Measurements from ENCODE around the gene MEN1. TPM values are rescaled to one million over a fixed set of nuclear protein-coding genes. Genes with fewer than 3 reads are reported as not detected.

Gene MEN1
- polyA plus RNA-seq, 1 donor (not counting 4 experiments of a cell fraction or from before 2014, with no cell fraction given), result 14.2 TPM

DNA sequence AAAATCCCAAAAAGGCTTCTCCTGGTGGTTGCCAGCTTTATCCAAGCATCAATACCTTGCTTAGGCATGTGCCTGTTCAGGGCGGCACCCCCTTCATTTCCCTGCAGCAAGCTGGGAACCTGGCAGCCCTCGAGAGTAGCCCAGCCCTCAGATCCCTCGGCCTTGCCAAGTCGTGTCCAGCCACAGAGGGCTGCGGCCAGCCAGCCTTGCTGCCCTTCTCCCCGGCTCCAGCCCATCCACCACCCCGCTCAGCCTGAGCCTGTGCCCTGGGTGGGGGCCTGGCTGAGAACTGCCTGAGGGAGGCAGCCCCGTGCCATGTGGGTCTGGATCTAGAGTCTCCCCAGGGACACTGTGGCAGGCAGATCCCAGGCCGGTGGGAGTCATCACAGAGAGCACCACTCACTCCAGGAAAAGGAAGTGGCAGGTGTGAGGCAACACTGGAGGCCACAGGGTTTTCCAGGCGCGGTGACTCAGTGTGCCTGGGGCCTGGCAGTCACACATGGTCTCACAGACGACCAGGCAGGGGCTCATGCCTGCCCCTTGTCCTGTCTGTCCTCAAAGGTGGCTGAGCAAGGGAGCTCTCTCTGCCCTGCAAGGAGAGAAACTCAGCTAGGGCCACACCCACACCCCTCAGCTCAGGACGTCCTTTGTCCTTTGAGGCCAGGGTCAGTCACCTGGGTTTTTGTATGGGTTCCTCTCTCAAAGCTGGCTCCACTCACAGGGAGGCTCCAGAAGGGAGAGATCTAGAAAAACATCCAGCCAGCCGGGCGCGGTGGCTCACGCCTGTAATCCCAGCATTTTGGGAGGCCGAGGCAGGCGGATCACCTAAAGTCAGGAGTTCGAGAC, 46.3 kb upstream of the MEN1 start:
- peaks cover 29 to 56% of the 10 kb centered on the region in 2 experiments for H3K36me3 ChIP-seq (ENCODE audit: control insufficient read depth in 2 of 2, extremely low read depth in 1 of 2, insufficient read depth in 2 of 2, low read length in 2 of 2)
- H3K4me3 ChIP-seq (ENCODE audit: control insufficient read depth in 2 of 3, extremely low read depth in 1 of 3, insufficient read depth in 2 of 3, low read depth in 1 of 3, low read length in 3 of 3), result peak overlapping the region in 1 of 3 experiments; percentile 4
- no peaks in the 10 kb centered on the region for H3K9me3 ChIP-seq (ENCODE audit: control insufficient read depth, low read depth, low read length)
- FAIRE-seq, result peak; percentile 91
- peak overlapping the region; percentile 80 for H3K9ac ChIP-seq (ENCODE audit: control insufficient read depth, extremely low read depth, insufficient read depth, low read length)
- dilution Hi-C loops (cut with MboI; ENCODE audit: extremely low pct_ligation_motif_present, low sequenced_read_pairs), result no loop called here
- no peak overlapping the region for H2AFZ ChIP-seq (ENCODE audit: control insufficient read depth, low read length)
- peaks cover 40% of the 10 kb centered on the region for H3K79me2 ChIP-seq (ENCODE audit: control insufficient read depth, insufficient read depth, low read length)
- no peaks in the 10 kb centered on the region for H3K27me3 ChIP-seq (ENCODE audit: control insufficient read depth, extremely low read depth, insufficient read depth, low read length)
- peak overlapping the region; percentile 88 for H3K27ac ChIP-seq (ENCODE audit: control insufficient read depth, insufficient read depth, low read length)
- peaks cover 37% of the 10 kb centered on the region for H3K4me1 ChIP-seq (ENCODE audit: control insufficient read depth, extremely low read depth, insufficient read depth, low read length)
- H3K4me2 ChIP-seq (ENCODE audit: control insufficient read depth, extremely low read depth, insufficient read depth, low read depth, low read length), result peak overlapping the region; percentile 66
- DNase-seq (ENCODE audit: low read depth, low spot score), result peak; percentile 75
- H4K20me1 ChIP-seq (ENCODE audit: control insufficient read depth, extremely low read depth, insufficient read depth, low read length), result no peaks in the 10 kb centered on the region
- no peaks in the 10 kb centered on the region for H3K9me1 ChIP-seq (ENCODE audit: control insufficient read depth, extremely low read depth, insufficient read depth, low read length)
- TF ChIP-seq CTCF (optimal IDR thresholded peaks at IDR 0.05 in 1 of 3, IDR thresholded peaks at IDR 0.05 in 1 of 3, conservative IDR thresholded peaks at IDR 0.05 in 1 of 3; ENCODE audit: extremely low read depth in 1 of 3, insufficient read depth in 2 of 3, low read length in 3 of 3) (no peak), EZH2 (IDR thresholded peaks at IDR 0.05; ENCODE audit: low read length) (no peak)

DNA sequence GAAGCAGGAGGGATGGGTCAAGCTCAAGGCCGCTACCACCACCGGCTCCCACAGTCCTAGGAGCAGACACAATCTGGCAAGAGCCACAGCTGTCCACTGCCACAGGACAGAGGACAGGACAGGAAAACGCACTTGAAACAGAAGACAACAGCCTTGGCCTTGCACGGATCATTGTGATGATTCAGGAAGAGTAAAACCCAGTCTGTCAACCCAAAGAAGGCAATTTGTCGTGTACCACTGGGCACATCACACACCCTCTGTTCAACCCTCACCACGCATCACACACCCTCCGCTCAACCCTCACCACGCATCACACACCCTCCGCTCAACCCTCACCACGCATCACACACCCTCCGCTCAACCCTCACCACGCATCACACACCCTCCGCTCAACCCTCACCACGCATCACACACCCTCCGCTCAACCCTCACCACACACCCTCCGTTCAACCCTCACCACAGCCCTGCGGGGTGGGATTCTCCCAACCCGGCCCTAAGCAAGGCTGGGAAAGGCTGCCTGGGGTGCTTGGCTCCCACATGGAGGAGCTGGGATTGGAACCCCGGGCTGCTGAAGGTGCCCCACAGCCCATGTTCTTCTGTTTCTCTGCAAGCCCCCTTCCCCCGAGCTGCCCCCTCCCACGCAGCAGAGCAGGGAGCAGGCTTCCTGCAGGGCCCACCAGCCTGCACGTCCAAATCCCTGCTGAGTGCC, 45.4 kb upstream of the MEN1 start:
- FAIRE-seq (no peak), DNase-seq (ENCODE audit: low read depth, low spot score) (no peak)
- Histone ChIP-seq H3K4me3 (ENCODE audit: control insufficient read depth in 2 of 3, extremely low read depth in 1 of 3, insufficient read depth in 2 of 3, low read depth in 1 of 3, low read length in 3 of 3) (no peak overlapping the region), H3K9ac (ENCODE audit: control insufficient read depth, extremely low read depth, insufficient read depth, low read length) (peak overlapping the region; percentile 80), H3K9me1 (ENCODE audit: control insufficient read depth, extremely low read depth, insufficient read depth, low read length) (no peaks in the 10 kb centered on the region), H3K4me1 (ENCODE audit: control insufficient read depth, extremely low read depth, insufficient read depth, low read length) (peaks cover 45% of the 10 kb centered on the region), H3K36me3 (ENCODE audit: control insufficient read depth in 2 of 2, extremely low read depth in 1 of 2, insufficient read depth in 2 of 2, low read length in 2 of 2) (peaks cover 26 to 64% of the 10 kb centered on the region in 2 experiments), H2AFZ (ENCODE audit: control insufficient read depth, low read length) (no peak overlapping the region), H4K20me1 (ENCODE audit: control insufficient read depth, extremely low read depth, insufficient read depth, low read length) (no peaks in the 10 kb centered on the region), H3K4me2 (ENCODE audit: control insufficient read depth, extremely low read depth, insufficient read depth, low read depth, low read length) (peak overlapping the region; percentile 66), H3K27me3 (ENCODE audit: control insufficient read depth, extremely low read depth, insufficient read depth, low read length) (no peaks in the 10 kb centered on the region), H3K79me2 (ENCODE audit: control insufficient read depth, insufficient read depth, low read length) (peaks cover 34% of the 10 kb centered on the region), H3K9me3 (ENCODE audit: control insufficient read depth, low read depth, low read length) (no peaks in the 10 kb centered on the region), H3K27ac (ENCODE audit: control insufficient read depth, insufficient read depth, low read length) (peak overlapping the region; percentile 88)
- TF ChIP-seq EZH2 (IDR thresholded peaks at IDR 0.05; ENCODE audit: low read length) (no peak), CTCF (optimal IDR thresholded peaks at IDR 0.05 in 1 of 3, IDR thresholded peaks at IDR 0.05 in 1 of 3, conservative IDR thresholded peaks at IDR 0.05 in 1 of 3; ENCODE audit: extremely low read depth in 1 of 3, insufficient read depth in 2 of 3, low read length in 3 of 3) (no peak)
- dilution Hi-C loops (cut with MboI; ENCODE audit: extremely low pct_ligation_motif_present, low sequenced_read_pairs), result no loop called here

All from keratinocyte (primary cell).